H1 (cell line): ENCODE results near the gene PRKCA. TPM values are rescaled to one million over a fixed set of nuclear protein-coding genes. Genes with fewer than 3 reads are reported as not detected.

Experiments used
- CTCF ChIA-PET: fragments of 300-600 bp; sonication (Branson Sonifier 250); formaldehyde crosslinking; loops from one replicate; lab custom pipeline; 2021; ENCODE audit not compliant: partially characterized antibody; lab: Charles Lee
- POLR2A ChIA-PET: fragments of 300-600 bp; sonication (Branson Sonifier 250); formaldehyde crosslinking; loops from one replicate; lab custom pipeline; 2021; ENCODE audit warnings: inconsistent platforms; ENCODE audit not compliant: partially characterized antibody; lab: Charles Lee
- DNase-seq, 2 experiments: peaks; one replicate each; pipeline versions ENCODE4 v3.0.0 to v3.0.0-alpha.2; 2010 to 2022; ENCODE audit warnings: low spot score in 2 of 2, low read depth in 1 of 2, mixed read lengths in 1 of 2
- FAIRE-seq: peaks from 2 replicates; lab custom pipeline; 2011; peaks lifted over from hg19 to GRCh38; lab: Jason Lieb, UNC
- H2AFZ ChIP-seq: 2 replicates; pipeline ENCODE4 v1.8.1; 2012; ENCODE audit warnings: low read length, inconsistent platforms
- H2AK5ac ChIP-seq: 2 replicates; pipeline ENCODE4 v1.6.1; 2013; ENCODE audit warnings: low read depth, low read length
- H2BK120ac ChIP-seq: replicated peaks from 2 replicates; pipeline ENCODE3; 2013; ENCODE audit warnings: low read depth, low read length, inconsistent platforms
- H2BK12ac ChIP-seq: 2 replicates; pipeline ENCODE4 v1.6.1; 2013; ENCODE audit warnings: low read depth, low read length
- H2BK15ac ChIP-seq: 2 replicates; pipeline ENCODE4 v1.6.1; 2013; ENCODE audit warnings: low read length
- H2BK20ac ChIP-seq: 2 replicates; pipeline ENCODE4 v1.6.1; 2013; ENCODE audit warnings: low read length
- H2BK5ac ChIP-seq: 2 replicates; pipeline ENCODE4 v1.6.1; 2013; ENCODE audit warnings: low read depth, low read length
- H3K14ac ChIP-seq: 2 replicates; pipeline ENCODE4 v1.6.1; 2013; ENCODE audit warnings: inconsistent platforms; ENCODE audit not compliant: insufficient read length
- H3K18ac ChIP-seq: 2 replicates; pipeline ENCODE4 v1.6.1; 2013; ENCODE audit warnings: low read length; ENCODE audit errors: extremely low read depth
- H3K23ac ChIP-seq: 2 replicates; pipeline ENCODE4 v1.6.1; 2013; ENCODE audit warnings: inconsistent platforms; ENCODE audit not compliant: insufficient read length
- H3K23me2 ChIP-seq: 2 replicates; pipeline ENCODE4 v1.6.1; 2013; ENCODE audit warnings: low read depth, low read length
- H3K27ac ChIP-seq: 2 replicates; pipeline ENCODE4 v1.6.1; 2011; ENCODE audit warnings: low read depth, low read length, inconsistent platforms
- H3K27me3 ChIP-seq, 4 experiments: replicated peaks in 1 of 4; 1 replicate in 1 of 4; 2 replicates in 3 of 4; pipeline versions ENCODE4 v1.6.1 to v1.8.1; 2011 to 2013; ENCODE audit warnings: low read length in 3 of 4, mild to moderate bottlenecking in 3 of 4, inconsistent platforms in 2 of 4, mixed read lengths in 2 of 4, moderate library complexity in 1 of 4; ENCODE audit not compliant: control insufficient read depth in 3 of 4, insufficient read depth in 3 of 4; ENCODE audit errors: extremely low read depth in 1 of 4
- H3K36me3 ChIP-seq, 4 experiments: 2 replicates each; pipeline versions ENCODE4 v1.6.1 to v1.8.1; 2011 to 2013; ENCODE audit warnings: mild to moderate bottlenecking in 4 of 4, low read length in 3 of 4, moderate library complexity in 2 of 4, control low read depth in 1 of 4, inconsistent platforms in 1 of 4; ENCODE audit not compliant: insufficient read depth in 4 of 4, control insufficient read depth in 2 of 4
- H3K4ac ChIP-seq: replicated peaks from 2 replicates; pipeline ENCODE3; 2013; ENCODE audit warnings: low read length, low read depth, mixed read lengths, inconsistent platforms; ENCODE audit not compliant: insufficient read length
- H3K4me1 ChIP-seq, 4 experiments: replicated peaks in 1 of 4; 1 replicate in 1 of 4; 2 replicates in 3 of 4; pipeline versions ENCODE4 v1.6.1 to v1.8.1; 2011 to 2013; ENCODE audit warnings: low read length in 3 of 4, inconsistent platforms in 2 of 4, mixed read lengths in 1 of 4; ENCODE audit not compliant: insufficient read depth in 4 of 4, control insufficient read depth in 3 of 4
- H3K4me2 ChIP-seq, 2 experiments: 2 replicates each; pipeline versions ENCODE4 v1.6.1 to v1.8.1; 2011 to 2013; ENCODE audit warnings: low read depth in 2 of 2, low read length in 2 of 2, control low read depth in 1 of 2, inconsistent platforms in 1 of 2, mild to moderate bottlenecking in 1 of 2; ENCODE audit not compliant: insufficient read depth in 1 of 2
- H3K4me3 ChIP-seq, 4 experiments: fragments of 200-600, 300-600 bp in 1 of 4; sonication (generic), shearing (Covaris generic), sonication (Bioruptor Twin) in 1 of 4; 2 replicates each; pipeline versions ENCODE4 v1.5.1 to v1.8.1; 2011 to 2016; ENCODE audit warnings: low read length in 4 of 4, low read depth in 3 of 4, control low read depth in 2 of 4, inconsistent platforms in 2 of 4, mild to moderate bottlenecking in 2 of 4, mixed read lengths in 1 of 4, moderate library complexity in 1 of 4; ENCODE audit not compliant: insufficient read depth in 2 of 4; ENCODE audit errors: extremely low read depth in 1 of 4
- H3K56ac ChIP-seq: replicated peaks from 2 replicates; pipeline ENCODE3; 2013; ENCODE audit warnings: low read depth, mild to moderate bottlenecking, mixed read lengths, low read length, inconsistent platforms; ENCODE audit not compliant: insufficient read length
- H3K79me1 ChIP-seq: 2 replicates; pipeline ENCODE4 v1.6.1; 2013; ENCODE audit warnings: low read depth, low read length, control low read depth
- H3K79me2 ChIP-seq, 2 experiments: 2 replicates each; pipeline versions ENCODE4 v1.6.1 to v1.8.1; 2012 to 2013; ENCODE audit warnings: low read length in 2 of 2, mild to moderate bottlenecking in 2 of 2, inconsistent platforms in 1 of 2; ENCODE audit not compliant: insufficient read depth in 2 of 2, control insufficient read depth in 1 of 2
- H3K9ac ChIP-seq, 4 experiments: replicated peaks in 1 of 4; 1 replicate in 1 of 4; 2 replicates in 3 of 4; pipeline versions ENCODE4 v1.6.1 to v1.8.1; 2011 to 2013; ENCODE audit warnings: low read depth in 3 of 4, low read length in 3 of 4, control low read depth in 2 of 4, mild to moderate bottlenecking in 2 of 4, moderate library complexity in 2 of 4, inconsistent platforms in 1 of 4; ENCODE audit errors: extremely low read depth in 1 of 4
- H3K9me3 ChIP-seq, 2 experiments: 2 replicates each; pipeline versions ENCODE4 v1.6.1 to v1.8.1; 2012 to 2013; ENCODE audit warnings: mild to moderate bottlenecking in 2 of 2, moderate library complexity in 2 of 2, control low read depth in 1 of 2, inconsistent platforms in 1 of 2, low read depth in 1 of 2, low read length in 1 of 2, mixed read lengths in 1 of 2; ENCODE audit not compliant: insufficient read depth in 2 of 2
- H4K20me1 ChIP-seq, 2 experiments: replicated peaks in 1 of 2; 2 replicates each; pipeline versions ENCODE3 to v1.8.1; 2011 to 2013; ENCODE audit warnings: inconsistent platforms in 2 of 2, low read length in 2 of 2, mild to moderate bottlenecking in 1 of 2; ENCODE audit not compliant: insufficient read depth in 2 of 2, control insufficient read depth in 1 of 2
- H4K5ac ChIP-seq: 2 replicates; pipeline ENCODE4 v1.6.1; 2013; ENCODE audit warnings: low read length, low read depth, mixed read lengths, inconsistent platforms; ENCODE audit not compliant: insufficient read length
- H4K8ac ChIP-seq: 2 replicates; pipeline ENCODE4 v1.8.0; 2013; ENCODE audit warnings: mild to moderate bottlenecking, moderate library complexity, low read length, inconsistent platforms; ENCODE audit not compliant: insufficient read depth; ENCODE audit errors: extremely low read depth
- H4K91ac ChIP-seq: replicated peaks from 2 replicates; pipeline ENCODE3; 2013; ENCODE audit warnings: low read length, mixed read lengths, inconsistent platforms; ENCODE audit not compliant: insufficient read length
- BCL11A ChIP-seq, 2 experiments: IDR thresholded peaks; one replicate each; pipeline ENCODE4 v1.6.1; 2011; ENCODE audit warnings: low read depth in 2 of 2, low read length in 2 of 2, mild to moderate bottlenecking in 2 of 2
- JUN ChIP-seq: IDR thresholded peaks from 2 replicates; pipeline ENCODE4 v1.6.1; 2011; ENCODE audit warnings: low read depth, mild to moderate bottlenecking, improper control_type of control experiment, low read length
- MAX ChIP-seq: IDR thresholded peaks from 2 replicates; pipeline ENCODE4 v1.6.1; 2012; ENCODE audit warnings: inconsistent platforms
- POLR2A ChIP-seq, 2 experiments: IDR thresholded peaks; 1 replicate in 1 of 2; 2 replicates in 1 of 2; pipeline ENCODE4 v1.6.1; 2011; ENCODE audit warnings: low read depth in 2 of 2, low read length in 2 of 2, mild to moderate bottlenecking in 2 of 2; ENCODE audit errors: control extremely low read depth in 1 of 2
- SIRT6 ChIP-seq: IDR thresholded peaks from one replicate; pipeline ENCODE4 v1.7.1; 2012; ENCODE audit warnings: low read length, inconsistent platforms
- TEAD4 ChIP-seq: IDR thresholded peaks from 2 replicates; pipeline ENCODE4 v1.6.1; 2012; ENCODE audit warnings: low read depth, low read length, inconsistent platforms, mixed read lengths
- WGBS, 2 experiments: shearing (Covaris generic) in 1 of 2; methylation state at CpG; one replicate each; pipeline versions ENCODE4 v1.1.6 to v1.1.7; 2013 to 2015; ENCODE audit warnings: low lambda C conversion rate in 2 of 2, mixed read lengths in 2 of 2, inconsistent platforms in 1 of 2, low coverage in 1 of 2, missing lambda C conversion rate in 1 of 2; ENCODE audit not compliant: insufficient replicate concordance in 2 of 2, insufficient coverage in 1 of 2, insufficient read length in 1 of 2; ENCODE audit errors: extremely low coverage in 1 of 2, missing lambda C conversion rate in 1 of 2; 5-methylcytosine and 5-hydroxymethylcytosine counted together
- polyA plus RNA-seq, 7 experiments: library from polyadenylated mRNA; depleted of rRNA in 3 of 7; stranded (reverse) in 5 of 7; unstranded in 2 of 7; fragments of >200 nt in 5 of 7; fragments of 200-250 nt in 2 of 7; gene quantifications; 1 replicate in 5 of 7; 2 replicates in 1 of 7; 4 replicates in 1 of 7; pipeline versions ENCODE4 v1.2.1 to v1.2.3, GENCODE V29; 2011 to 2013; ENCODE audit warnings: missing spikeins in 2 of 7, mixed read lengths in 2 of 7
- total RNA-seq: library from RNA; stranded (reverse); fragmentation: NEBNext Ultra II Directional; extraction: Animal tissue kit (Norgen Biotek cat#: 25700); gene quantifications from 2 replicates; pipeline ENCODE4 v1.2.1, GENCODE V29; 2021

PRKCA gene
- total and polyA plus RNA-seq, 2 of the 8 experiments (the other 6 are each of a cell fraction or from before 2014, with no cell fraction given): 5.8 to 17.8 TPM

GRCh38 chr17:66663041-66663606 lies 360.7 kb downstream of the PRKCA start:
- Histone ChIP-seq H4K5ac (no peak overlapping the region), H4K8ac (no peak overlapping the region), H3K18ac (no peak overlapping the region), H3K4ac (no peak overlapping the region), H3K23me2 (no peaks in the 10 kb centered on the region), H3K4me2 (no peak overlapping the region), H3K4me1 (peaks cover 0 to 5% (median 0%) of the 10 kb centered on the region in 4 experiments; a peak in 1 of 7 replicates), H3K9ac (no peak overlapping the region), H4K91ac (no peak overlapping the region), H4K20me1 (no peaks in the 10 kb centered on the region), H3K4me3 (no peak overlapping the region), H3K56ac (no peak overlapping the region), H3K79me2 (no peaks in the 10 kb centered on the region), H3K79me1 (no peaks in the 10 kb centered on the region), H3K14ac (no peak overlapping the region), H2BK5ac (no peak overlapping the region), H3K27me3 (no peaks in the 10 kb centered on the region), H2BK20ac (no peak overlapping the region), H2AFZ (no peak overlapping the region), H3K27ac (no peak overlapping the region), H3K36me3 (no peaks in the 10 kb centered on the region), H2BK15ac (no peak overlapping the region), H2BK12ac (no peak overlapping the region), H2AK5ac (no peak overlapping the region), H3K23ac (no peak overlapping the region), H3K9me3 (no peaks in the 10 kb centered on the region), H2BK120ac (no peak overlapping the region)
- DNase-seq (no peak), FAIRE-seq (no peak)
- CTCF ChIA-PET: interaction anchor here (0.7 to 1.1 kb wide), 5 partner anchors 9 to 243 kb away, joined by 3 to 5 read pairs (median 3); no protein-coding TSS in a partner anchor
- POLR2A ChIA-PET: no interaction called here
- TF ChIP-seq SIRT6 (no peak), JUN (no peak), POLR2A (IDR thresholded peaks at IDR 0.05; ENCODE audit: control extremely low read depth in 1 of 2, low read depth in 2 of 2, low read length in 2 of 2) (no peak), BCL11A (IDR thresholded peaks at IDR 0.05; ENCODE audit: low read depth in 2 of 2, low read length in 2 of 2) (no peak), TEAD4 (no peak), MAX (no peak)
- 90% methylated on average over 12 of the region's 12 CpGs; no CpG with 5 or more reads in 1 of the 2 experiments for WGBS, 2 experiments
